Occipital lobe (tissue), 2 donors: ENCODE results near the gene IL11RA. TPM values are rescaled to one million over a fixed set of nuclear protein-coding genes. Genes with fewer than 3 reads are reported as not detected.
A peak's percentile ranks its signal among the peaks of the same experiment; 100 is the strongest.

Experiments used
- DNase-seq: peaks from one replicate; lab custom pipeline; 2025; lab: John Stamatoyannopoulos, UW
- total RNA-seq: library from RNA; depleted of rRNA; stranded (reverse); fragments of >200 nt; gene quantifications from one replicate; pipeline ENCODE4 v1.2.3, GENCODE V29; 2014

Gene IL11RA
- total RNA-seq, result 5.0 TPM

DNA sequence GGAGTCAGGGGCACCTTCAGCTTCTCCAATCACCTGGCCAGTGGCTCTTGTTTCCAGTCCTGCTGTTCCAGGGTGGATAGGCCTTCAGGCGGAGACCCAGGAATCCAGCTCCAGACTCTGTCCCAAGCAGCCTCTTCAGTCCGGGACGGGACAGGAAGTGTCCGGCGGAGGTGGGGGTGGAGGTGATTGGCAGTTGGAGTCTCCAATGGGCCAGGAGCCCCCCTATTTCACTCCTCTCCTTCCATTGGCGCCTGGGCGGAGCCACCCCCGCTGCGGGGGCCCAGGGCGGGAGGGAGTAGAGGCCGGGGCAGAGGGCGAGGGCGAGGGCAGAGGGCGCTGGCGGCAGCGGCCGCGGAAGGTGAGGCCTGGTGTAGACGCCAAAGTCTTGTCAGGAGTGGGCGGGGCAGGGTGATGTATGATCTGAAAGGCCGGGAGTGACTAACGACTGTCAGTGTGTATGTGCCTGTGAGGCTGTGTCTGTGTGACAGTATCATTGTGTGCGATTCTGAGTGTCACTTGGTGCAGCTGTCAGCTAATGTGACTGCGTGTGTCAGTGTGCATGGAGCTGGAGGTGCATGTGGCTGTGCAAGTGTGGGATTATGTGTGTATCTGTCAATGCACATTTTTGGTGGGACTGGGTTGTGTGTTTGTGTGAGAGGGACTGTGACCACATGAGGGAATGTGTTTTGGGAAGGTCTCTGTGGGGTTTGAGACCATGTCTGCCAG lies at the start of gene IL11RA:
TSS of gene IL11RA (plus strand) at position 310 of the 726 bp plus-strand sequence. CDS start 3,033 bp downstream, outside the sequence.
- DNase-seq, result peak; percentile 76

DNA sequence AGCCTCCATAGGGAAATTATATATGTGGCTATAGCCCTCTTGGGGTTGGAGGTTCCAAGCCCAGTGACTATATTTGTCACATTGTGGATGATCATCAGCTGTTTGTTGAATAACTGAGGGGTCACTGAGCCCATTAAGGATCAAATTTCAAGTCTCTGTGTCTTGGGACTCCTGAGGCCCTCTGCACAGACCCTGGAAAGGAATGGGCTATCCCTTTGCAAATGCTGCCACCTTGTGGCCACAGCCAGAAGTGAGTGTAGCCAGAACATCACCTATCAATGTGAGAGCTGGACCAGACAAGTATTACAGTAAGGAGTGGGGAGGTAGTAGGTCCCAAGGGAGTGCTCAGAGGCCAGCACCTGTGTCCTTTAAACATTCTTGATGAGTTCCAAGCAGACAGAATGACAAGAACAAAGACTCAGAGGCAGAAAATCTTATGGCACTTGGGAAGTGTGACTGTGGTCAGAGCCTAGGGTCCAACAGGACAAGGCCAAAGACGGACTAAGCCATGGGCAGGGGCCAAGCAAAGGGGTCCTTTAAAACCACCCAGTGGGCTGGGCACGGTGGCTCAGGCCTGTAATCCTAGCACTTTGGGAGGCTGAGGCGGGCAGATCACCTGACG lies 48.3 kb upstream of the IL11RA start:
- peak; percentile 67 for DNase-seq

DNA sequence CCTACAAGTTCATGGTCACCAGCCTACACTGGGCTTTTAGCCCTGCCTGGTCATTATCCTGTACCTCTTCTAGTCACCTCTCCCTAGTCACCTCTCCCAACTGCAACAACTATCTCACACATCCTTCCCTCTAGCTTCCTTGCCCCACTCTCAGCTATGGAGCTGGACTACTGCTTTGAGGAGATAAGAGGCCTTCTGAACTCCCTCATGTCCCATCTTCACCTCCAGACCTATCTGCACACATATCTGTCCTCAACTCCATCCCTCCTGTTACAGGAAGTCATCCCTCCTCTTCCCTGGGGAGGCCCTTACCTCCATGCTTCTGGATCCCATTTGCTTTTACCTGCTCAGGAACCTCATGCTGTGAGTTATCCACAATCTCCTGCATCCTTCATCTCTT lies 45.8 kb upstream of the IL11RA start:
- no peak for DNase-seq

DNA sequence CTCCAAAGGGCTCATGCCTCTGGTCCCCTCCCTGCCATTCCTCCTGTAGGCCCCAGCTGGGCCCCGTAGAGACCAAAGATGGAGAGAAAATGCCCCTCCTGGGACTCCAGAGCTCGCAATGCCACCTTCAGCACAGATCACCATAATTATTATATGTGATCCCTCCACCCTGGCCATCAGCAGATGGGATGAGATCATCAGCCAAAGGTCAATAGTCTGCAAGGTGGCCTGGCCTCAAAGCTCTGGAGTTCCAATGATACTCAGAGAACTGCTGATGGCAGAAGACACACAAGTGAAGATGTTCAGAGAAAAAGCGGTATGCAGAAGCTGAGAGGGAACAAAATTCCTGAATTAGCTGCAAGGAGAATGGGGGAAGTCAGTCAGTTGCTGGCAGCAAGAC lies 45.1 kb upstream of the IL11RA start:
- DNase-seq, result no peak

DNA sequence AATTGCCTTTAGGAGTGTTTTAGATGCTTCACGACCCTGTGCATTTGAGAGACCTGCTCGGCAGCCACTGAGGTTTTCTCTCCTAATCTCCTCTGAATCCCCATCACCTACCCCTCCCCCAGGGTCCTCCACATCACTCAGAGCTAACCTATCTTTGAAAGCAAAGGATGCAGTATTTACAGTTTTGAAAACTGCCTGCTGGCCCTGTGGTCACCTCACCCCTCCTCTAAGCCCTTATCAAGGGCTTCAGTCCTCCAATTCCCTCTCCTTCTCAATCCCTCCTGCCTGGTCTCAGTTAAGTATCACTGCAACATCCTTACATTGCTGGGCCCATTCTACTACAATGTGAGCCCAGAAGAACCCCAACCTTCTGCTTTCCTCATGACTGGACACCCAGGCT lies 44.7 kb upstream of the IL11RA start:
- no peak for DNase-seq

DNA sequence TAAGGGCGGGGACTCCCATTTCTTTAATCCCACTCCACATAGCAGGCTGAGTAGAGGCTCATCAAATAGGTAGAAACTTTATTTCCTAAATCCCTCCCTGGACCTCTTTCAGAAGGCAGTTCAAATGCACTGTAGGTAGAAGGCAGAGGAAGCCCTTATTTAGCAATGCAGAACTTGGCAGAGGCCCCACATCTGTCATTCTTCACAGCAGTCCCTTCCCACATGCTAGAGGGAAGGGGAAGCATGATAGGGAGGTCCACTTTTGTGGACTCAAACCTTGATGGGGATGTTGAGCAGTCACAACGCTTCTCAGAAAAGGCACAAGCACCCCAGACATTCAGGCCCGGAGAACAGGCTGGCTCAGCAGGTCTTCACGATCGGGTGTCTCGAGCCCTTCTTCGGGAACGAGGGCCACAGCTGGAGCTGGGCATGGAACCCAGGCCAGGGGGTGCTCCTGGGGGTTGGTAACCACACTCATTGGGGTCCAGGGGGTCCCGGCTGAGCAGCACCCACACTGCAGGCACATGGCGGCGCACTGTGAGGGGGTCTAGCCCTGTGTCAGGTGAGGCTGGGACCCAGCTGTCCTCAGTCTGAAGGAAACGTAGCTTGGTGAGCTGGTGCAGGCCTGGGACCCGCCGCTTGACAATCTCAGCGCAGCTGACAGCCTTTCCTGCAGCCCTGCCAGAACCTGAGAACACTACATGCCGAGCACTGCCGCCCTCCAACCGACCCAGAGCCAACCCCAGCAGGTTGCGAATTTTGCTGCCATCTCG lies 41.4 kb upstream of the IL11RA start:
- no peak for DNase-seq

DNA sequence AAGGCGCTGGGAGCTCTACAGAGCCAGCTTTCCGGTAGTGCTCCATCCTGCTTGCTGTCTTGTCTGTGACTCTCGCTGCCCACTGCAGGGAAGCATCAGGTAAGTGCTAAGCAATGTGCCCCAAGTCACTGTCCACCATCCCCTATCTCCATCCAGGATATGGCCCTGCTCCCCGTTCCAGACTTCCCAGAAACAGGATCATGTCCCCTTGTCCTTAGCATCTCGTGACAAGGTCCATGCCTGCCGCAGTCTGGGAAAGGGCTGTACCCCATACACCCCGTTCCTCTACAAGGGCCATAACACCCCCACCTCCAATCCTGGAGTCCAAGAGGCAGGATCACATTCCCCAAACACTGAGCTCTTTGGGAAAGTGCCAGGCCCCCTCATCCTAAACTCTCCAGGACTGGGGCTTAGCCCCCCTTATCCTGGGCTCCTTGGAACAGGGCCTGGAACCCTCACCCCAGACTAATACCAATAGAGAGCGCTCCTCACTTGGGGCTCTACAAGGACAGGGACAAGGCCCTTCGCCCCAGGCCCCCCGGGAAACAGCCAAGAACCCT lies 40.7 kb upstream of the IL11RA start:
- DNase-seq, result no peak

DNA sequence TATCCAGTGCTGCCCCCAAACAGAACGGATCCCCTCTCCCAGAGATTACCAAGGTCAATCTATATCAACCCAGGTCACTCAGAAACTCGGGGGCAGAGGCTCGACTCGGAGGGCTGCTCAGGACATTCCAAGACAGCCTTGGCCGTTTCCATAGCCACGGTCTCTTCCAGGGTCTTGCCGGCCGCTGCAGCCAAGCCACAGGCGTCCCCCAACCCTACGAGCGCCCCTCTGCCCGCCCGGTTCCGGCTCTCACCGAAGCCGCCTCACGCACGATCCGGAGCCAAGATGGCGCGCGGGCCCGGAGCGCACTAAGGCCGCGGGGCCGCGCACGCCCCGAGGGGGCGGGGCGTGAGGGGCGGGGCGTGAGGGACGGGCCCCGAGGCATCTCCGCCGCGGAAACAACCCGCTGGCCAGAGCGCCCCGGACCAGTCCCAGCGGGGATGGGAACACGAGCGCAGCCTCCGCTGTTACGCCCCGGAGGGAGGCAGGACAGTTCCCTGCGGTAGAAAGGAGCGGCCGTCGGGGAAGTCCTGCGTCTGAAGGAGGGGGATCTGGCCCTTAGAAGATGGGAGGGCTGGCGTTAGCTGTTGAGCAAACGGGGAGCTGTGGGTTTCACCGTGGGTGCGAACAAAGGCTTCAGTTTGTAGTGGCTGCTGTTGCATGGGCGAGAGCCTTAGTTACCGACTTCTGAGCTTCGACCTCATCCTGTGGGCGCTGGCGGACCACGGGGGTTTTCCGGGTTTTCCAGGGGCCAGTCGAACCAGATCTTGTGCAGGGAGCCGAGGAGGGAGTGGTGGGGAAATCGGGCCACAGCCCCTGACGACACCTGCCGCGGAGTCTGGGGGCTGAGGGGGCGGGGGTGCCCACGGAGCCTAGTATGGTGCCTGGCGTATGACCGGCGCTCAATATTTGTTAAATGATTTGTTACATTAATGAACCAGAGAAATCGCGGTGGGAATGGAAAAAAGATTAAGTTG lies 39.9 kb upstream of the IL11RA start, which contains the start of gene RPP25L:
TSS of gene RPP25L (minus strand) at position 287 of the 977 bp plus-strand sequence. CDS start 801 bp downstream, outside the sequence.
- DNase-seq, result peak; percentile 82

DNA sequence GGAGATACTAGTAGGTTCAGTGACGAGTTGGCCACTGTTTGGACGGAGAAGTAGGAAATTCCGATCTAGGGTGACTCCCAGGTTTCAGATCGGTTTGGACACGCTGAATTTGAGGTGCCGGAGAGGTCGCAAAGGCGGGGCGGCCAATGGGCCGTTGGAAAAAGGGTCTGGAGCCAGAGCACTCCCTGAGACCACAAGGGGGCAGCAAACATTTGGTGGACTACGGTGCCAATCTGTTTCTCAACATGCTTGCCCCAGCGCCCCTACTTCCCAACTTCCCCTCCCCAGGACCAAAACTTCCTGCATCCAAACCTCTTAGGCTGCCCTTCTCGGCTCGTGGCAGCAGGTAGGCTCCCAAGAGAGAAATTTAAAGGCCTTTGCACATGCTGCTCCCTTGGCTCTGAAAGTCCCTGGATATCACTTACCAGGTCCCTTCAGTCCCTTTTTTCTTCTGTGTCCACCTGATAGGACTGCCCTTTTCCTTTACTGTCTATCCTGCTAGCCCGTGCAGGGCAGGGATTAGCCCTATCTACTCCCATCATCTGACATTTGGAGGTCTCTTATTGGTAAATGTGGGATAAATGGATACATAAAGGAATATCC lies 39.1 kb upstream of the IL11RA start:
- peak; percentile 32 for DNase-seq

DNA sequence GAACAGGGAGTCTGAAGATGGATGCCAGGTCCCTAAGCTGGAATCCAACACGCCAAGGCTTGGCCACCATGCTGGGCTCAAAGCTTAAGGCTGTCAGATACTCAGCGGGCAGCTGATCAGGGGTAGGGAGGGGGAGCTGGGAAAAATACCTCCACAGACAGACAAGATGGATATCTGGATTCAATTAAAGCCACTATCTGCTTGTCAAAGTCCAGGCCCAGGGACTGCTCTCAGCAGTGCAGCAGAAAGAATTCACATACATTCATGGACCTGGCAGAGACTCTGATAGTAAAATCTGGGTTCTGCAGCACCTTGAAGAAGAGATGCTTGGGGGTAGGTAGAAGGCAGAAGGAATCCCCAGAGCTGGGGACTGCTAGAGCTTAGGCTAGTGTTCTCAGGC lies 36.9 kb upstream of the IL11RA start:
- no peak for DNase-seq

DNA sequence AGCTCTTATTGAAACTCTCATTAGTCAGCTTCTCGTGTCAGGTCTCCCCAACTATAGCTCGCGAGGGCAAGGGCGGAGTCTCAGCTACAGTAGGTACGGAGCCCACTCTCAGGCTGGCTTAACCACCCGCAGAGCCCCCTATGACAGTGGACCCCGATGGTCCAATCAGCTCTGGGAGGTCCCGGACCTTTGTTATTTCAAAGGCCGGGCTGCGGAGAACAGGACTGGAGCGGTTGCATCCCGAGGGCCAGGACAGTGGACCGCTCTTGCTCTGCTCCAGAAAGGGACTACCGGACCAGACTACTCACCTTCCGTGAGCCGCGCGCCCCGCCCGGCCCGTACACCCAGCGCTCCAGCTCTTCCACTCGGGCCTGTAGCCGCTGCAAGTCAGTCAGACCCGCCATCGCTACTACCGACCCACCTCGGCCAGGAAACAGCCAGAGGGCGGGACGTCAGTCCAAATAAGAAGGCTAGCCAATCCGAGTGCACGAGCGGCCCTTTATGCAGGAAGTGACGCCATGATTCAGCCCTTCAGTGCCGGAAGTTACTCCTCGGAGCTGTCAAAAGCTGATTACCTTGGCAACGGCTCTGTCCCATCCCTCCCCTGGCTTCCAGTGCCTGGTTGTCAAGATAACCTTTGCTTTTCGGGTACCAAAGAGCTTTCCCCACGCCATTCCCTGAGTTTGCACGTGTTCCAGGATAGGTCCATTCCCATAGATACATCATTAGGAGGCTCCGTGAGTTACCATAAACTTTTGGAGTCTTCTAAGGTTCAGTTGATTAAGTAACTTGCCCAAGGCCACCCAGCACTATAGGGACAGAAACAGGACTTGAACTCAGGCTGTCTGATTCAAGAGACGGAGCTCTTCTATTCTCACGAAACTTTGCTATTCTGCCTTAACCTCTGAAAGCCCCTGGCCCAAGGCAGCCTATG lies 31.7 kb upstream of the IL11RA start, which contains the start of gene DCTN3:
TSS of gene DCTN3 (minus strand) at position 435 of the 934 bp plus-strand sequence. CDS start at position 404, 31 bp downstream.
- DNase-seq, result peak; percentile 91

DNA sequence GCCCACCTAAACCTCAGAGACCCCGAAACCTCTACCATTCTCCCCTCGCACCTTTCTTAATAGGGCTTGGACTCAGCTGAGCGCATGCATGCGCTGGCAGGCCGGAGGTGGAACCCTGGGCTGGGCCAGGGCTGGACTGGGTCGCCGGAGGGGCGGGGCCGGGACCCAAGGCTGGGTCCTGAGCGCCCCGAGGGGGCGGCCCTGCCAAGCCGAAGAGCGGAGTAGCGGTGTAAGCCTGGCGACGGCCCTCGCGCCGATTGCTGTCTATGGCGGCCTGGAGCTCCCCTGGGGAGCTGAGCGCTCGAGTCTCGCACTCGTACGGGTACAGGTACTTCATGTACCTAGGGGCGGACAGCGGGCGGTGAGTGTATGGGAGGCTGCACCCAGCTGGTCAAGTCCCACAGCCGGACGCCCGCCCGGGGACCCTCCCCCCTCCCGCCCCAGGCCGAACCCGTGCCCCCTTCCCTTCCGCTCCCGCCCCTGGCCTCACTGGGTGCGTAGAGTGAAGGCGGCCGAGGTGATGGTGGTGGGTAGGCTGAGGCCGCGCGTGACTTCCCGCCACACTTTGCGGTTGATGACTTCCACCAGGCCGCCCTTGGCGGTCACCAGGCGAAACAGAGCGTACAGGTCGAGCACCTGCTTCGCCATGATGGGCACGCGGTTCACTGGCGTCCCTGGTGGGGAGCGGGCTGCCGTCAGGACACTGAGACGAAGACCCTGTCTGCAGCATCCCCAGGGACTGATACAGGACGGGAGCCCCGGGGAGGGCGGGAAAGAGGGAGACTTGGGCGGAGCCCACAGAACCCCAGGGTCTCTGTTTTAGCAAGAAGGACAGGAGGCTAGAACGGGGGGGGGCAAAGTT lies 28.4 kb upstream of the IL11RA start:
- no peak for DNase-seq

DNA sequence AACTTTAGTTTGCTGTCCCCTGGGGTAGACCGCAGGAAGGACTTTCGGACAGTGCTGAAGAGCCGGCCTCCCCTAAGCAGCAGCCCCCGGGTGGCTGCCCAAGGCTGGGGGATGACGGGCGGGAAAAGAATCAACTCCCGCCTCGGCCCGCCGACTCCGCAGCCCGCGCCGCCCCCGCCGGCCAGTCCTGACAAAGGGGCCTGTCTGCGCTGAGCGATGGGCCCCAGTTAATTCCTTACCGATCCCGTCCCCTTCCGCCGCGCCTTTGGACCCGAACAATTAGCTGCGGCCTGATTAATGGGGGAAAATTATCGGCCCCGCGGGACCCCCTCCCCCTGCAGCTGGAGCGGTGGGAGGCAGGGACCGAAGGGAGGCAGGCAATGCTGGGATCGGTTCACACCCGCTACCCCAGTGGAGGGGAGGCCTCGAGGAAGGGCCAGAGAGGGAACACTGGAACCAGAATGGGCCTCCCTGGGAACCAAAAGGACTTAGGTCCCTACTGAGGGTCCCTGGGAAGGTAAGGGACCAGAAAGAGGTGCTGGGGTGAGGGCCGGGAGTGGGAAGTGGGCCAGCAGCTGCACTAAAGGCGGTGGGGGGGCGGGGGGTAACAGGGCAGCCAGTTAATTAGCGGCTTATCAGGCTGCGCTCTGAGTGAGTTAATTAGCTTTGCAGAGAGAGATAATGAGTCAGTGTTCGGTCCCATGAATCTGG lies 27.4 kb upstream of the IL11RA start:
- DNase-seq, result no peak

DNA sequence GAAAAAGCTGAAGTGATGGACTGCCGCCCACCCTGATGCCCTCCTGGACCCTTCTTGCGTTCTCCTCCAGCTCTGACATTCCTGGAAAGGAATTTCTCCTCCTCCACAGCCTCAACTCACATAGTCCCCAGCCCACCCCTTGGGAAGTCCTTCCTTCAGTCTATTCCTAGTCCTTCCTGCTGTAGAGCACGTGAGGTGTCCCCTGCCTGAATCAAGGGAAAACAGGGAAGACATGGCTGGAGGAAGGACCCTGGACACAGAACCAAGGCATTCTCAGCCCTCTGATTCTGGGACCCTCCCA lies 26.8 kb upstream of the IL11RA start:
- DNase-seq, result no peak

DNA sequence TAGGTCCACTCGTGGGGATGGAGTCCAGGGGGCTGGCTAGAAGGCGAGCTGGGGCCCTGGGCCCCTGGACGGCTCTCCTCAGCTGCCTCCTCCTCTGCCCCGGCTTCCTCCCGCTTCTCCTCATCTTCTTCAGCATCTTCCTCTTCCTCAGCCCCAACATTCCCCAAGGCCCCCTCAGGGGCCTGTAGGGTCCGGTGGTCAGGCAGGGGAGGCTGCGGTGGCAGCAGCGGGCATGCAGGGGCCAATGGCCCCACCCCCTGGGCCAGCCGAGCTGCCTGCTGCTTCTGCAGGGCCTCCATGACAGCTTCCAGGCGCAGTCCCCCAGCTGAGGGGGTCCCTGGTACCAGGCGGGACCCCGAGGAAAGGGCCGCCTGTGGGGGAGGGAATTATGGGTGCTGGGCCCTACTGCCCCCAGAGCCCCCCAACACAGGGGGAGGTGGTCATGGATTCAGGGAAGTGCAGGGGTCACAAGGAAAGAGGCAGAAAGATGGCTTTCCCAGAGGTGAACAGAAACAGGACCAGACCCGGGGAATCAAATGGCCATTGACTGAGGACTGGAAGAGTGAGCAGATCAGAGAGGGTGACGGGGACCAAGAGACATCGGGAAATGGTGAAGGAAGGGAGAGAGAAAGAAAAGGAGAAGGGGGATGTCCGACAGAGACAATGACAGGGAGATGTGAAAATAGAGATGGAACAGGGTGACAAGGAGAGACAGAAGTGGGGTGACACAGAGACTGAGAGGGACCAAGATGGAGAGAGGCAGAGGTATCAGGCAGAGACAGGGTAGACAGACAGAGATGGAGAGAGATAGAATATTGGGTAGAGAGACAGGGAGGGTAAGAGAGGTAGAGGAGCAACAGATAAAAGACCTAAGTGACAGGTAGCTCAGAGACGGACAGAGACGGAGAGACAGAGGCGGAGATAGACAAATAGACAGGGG lies 24.0 kb upstream of the IL11RA start:
- DNase-seq, result no peak

DNA sequence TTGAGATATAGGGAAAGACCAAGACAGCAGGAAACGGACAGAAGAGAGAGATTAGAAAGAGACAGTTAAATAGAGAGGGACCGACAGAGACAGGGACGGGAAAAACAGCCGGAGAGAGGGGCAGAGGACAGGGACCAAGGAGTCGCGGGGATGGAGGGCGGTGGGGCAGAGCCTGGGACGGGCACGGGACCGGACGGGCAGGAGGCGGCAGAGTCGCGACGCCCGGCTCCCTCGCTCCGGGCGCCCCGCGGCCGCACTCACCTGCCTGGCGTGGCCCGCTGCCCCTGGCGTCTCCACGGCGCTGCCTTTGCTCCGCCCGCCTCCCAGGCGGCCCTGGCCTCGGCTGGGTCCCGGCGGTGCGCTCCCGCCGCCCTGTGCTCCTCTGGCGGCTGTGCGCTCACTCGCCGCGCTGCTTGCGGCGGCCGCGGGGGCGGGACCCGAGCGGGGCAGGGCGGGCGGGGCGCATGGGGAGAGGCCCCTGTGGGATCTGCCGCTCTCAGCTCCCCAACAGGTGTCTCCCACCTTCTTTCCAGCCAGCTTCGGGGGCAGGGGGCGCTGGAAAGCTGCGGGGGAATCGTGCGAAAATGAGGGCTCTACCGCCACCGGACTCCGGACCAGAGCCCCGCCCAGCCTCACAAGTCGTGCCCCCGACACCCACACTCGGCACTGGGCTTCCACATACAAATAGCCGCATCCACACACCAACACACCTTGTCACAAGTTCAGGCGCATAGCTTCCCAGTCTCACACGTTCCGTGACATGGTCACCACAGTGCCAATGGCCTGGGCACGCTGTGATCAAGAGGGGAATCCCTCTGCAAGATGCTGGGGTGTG lies 23.1 kb upstream of the IL11RA start, which contains the start of gene ARID3C:
TSS of gene ARID3C (minus strand) at position 411 of the 835 bp plus-strand sequence. CDS start 1,052 bp downstream, outside the sequence.
- no peak for DNase-seq
